ENCODE data around the gene CLASP1.

CLASP1 gene

GRCh38 chr2:121288454-121289231 is 360.6 kb downstream of the CLASP1 start:
- DNase-seq (ENCODE audit: low read depth, low spot score), result no peak

- no peak for DNase-seq (ENCODE audit: low read depth, low spot score)
These were observed 361.3 kb downstream of the CLASP1 start for GRCh38 chr2:121287956-121288355.

All from brain pericyte (primary cell).